ENCODE data around the gene BPIFB3.

DNA sequence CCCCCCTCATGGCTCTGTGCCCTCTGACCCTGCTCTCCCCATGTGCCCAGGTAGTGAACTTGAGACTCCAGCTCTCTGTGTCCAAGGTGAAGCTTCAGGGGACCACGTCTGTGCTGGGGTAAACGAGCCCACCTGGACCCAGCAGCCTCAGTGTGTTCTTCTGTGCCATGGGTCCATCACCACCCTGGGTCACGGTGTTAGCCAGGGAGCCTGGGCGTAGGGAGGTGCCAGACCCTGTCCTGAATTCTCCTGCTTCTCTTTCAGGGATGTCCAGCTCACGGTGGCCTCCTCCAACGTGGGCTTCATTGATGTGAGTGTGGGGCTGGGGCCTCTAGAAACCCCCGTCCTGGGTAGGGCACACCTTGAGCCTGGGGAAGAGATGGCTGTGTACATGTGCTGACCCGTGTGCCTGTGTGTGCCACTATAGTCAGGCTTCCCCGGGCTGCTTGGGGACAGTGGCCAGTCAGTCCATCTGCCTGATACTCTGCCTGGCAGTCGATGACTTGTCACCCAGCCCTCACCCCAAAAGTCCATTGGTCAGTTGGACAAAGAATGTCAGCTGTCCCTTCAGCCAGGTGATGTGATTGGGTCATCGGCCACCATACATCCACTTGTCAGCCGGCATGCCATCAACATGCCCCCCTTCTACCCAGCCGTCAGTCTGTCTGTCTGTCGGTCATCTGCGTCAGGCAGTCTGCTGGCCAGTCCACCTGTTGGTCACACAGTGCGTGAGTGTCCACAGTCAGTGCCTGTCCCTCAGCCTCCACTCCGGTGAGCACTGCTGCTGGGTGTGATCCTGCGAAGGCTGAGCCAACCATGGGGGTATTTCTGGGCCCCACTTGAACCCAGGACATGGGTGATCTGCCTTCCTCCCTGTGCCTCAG lies 33.2 kb upstream of the BPIFB3 start:
- TF ChIP-seq, protein P1, sequence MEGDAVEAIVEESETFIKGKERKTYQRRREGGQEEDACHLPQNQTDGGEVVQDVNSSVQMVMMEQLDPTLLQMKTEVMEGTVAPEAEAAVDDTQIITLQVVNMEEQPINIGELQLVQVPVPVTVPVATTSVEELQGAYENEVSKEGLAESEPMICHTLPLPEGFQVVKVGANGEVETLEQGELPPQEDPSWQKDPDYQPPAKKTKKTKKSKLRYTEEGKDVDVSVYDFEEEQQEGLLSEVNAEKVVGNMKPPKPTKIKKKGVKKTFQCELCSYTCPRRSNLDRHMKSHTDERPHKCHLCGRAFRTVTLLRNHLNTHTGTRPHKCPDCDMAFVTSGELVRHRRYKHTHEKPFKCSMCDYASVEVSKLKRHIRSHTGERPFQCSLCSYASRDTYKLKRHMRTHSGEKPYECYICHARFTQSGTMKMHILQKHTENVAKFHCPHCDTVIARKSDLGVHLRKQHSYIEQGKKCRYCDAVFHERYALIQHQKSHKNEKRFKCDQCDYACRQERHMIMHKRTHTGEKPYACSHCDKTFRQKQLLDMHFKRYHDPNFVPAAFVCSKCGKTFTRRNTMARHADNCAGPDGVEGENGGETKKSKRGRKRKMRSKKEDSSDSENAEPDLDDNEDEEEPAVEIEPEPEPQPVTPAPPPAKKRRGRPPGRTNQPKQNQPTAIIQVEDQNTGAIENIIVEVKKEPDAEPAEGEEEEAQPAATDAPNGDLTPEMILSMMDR (IDR thresholded peaks at IDR 0.05) = no peak
- TF ChIP-seq ZNF671 (CRISPR knock-in tag; IDR thresholded peaks at IDR 0.05) (no peak), TP53 (CRISPR knock-in tag; IDR thresholded peaks at IDR 0.05) (no peak)
- TF ChIP-seq, protein P2, sequence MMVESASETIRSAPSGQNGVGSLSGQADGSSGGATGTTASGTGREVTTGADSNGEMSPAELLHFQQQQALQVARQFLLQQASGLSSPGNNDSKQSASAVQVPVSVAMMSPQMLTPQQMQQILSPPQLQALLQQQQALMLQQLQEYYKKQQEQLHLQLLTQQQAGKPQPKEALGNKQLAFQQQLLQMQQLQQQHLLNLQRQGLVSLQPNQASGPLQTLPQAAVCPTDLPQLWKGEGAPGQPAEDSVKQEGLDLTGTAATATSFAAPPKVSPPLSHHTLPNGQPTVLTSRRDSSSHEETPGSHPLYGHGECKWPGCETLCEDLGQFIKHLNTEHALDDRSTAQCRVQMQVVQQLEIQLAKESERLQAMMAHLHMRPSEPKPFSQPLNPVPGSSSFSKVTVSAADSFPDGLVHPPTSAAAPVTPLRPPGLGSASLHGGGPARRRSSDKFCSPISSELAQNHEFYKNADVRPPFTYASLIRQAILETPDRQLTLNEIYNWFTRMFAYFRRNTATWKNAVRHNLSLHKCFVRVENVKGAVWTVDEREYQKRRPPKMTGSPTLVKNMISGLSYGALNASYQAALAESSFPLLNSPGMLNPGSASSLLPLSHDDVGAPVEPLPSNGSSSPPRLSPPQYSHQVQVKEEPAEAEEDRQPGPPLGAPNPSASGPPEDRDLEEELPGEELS (CRISPR knock-in tag; IDR thresholded peaks at IDR 0.05) = no peak

All from WTC11 (cell line).